GM21515 (cell line): ENCODE measurements around the gene CDC73.
"Not testable (repeated sequence)": the region's sequence is repeated elsewhere in the genome, so short reads cannot be mapped to it uniquely, and the experiment has no call there.

Experiments
- ATAC-seq: cut with Tn5 transposase; IDR thresholded peaks from one replicate; pipeline ENCODE4 v1.9.1; 2021; ENCODE audit not compliant: unreplicated experiment

CDC73 gene

DNA sequence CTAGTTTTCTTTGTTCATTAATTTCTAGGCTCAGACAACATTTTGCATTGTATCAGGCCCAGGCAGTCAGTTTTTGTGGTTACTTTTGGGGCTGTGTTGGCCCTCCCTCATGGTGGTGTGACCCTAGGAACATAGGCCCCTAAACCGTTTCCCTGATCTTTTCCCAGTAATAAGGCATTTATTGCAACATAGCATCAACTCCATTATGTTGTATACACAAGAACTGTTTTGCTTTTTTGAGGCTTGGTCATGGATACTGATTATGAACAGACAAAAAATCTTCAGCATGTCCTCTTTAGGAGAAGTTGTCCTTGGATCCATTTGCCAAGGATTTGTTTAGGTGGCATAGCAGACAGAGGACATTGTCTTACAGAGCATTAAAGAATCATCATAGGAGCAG is 54.3 kb downstream of the CDC73 start:
- no peak for ATAC-seq

DNA sequence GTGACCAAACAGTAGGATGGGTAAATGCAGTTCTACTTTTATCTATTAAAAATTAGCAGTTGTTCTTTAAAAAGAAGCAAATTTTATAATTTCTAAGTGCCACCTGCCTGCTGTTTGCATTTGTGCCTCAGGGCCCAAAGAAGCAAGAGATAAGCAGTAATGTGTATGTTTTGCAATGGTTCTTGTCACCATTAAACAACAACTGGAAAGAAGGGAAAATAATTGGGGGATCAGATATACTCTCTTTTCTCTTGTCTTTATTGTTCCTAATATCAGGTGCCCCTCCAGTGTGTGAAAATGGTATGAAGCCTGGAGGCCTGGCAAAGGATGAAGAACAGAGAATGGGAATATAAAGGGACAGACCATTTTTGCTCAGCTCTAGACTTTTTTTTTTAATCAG is 55.0 kb downstream of the CDC73 start:
- no peak for ATAC-seq

GRCh38 chr1:193179094-193179493 is 57.3 kb downstream of the CDC73 start:
- no peak for ATAC-seq

DNA sequence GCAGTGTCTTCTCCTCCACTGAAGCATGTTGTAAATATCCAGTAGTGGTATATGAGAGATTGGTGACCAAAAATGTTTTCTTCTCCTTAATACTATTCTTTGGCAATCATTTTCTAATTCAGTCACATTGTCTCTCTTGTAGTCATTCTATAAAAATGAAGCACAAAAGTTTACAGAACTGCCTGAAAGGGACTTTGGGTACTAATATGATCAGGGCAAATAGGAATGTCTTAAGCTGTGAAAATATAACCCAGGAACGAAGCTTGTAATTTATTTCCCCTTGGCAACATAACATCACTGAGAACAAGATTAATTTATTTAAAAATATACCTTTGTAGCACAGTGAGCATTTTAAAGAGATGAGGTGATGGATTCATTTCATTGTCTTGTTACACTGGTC is 59.7 kb downstream of the CDC73 start:
- no peak for ATAC-seq

- no peak for ATAC-seq
These were observed 60.2 kb downstream of the CDC73 start for GRCh38 chr1:193181985-193182384.

GRCh38 chr1:193183019-193183627 is 61.3 kb downstream of the CDC73 start:
- ATAC-seq, result peak; percentile 66

DNA sequence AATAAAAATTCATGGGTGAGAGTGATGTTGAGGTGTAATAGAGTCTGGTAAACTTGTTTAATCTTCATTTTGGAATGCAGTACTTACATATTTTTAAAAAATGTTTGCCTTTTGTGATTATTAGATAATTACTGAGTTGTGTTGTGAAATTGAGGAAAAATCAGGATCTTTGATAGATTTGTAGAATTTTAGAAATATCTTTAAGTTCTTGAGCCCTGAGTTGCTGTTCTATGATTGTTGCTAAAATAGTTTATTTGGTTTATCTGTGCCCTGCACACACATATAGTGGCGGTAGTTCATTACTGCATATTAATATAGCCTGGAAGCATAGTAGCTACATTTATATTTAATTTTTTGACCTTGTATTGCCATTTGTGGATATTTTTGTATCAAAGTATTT is 62.9 kb downstream of the CDC73 start:
- ATAC-seq, result no peak

GRCh38 chr1:193185211-193185610 is 63.4 kb downstream of the CDC73 start:
- no peak for ATAC-seq

- ATAC-seq, result no peak
These were observed 64.3 kb downstream of the CDC73 start, which contains the start of gene B3GALT2 for GRCh38 chr1:193185901-193186731. Gene B3GALT2, minus strand, starts transcription at chr1:193186613. Its CDS starts 5,051 bp downstream, at chr1:193181562.

DNA sequence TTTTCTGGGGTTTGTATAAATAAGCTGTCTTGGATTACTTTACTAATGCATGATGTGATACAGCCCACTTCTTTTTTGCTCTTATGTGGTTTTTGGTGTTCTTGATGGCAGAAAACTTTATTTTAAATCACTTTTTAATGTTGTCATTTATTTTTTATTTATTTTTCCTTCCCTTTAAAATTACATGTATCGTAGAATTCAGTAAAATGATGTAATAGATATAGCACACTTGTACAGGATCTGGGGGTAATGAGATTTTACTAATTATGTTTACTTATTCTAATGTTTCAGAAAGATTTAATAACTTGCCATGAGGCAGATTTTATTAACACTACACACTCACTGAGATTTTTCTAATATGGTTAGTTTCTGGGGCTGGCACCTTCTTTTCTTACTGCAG is 65.3 kb downstream of the CDC73 start:
- no peak for ATAC-seq

DNA sequence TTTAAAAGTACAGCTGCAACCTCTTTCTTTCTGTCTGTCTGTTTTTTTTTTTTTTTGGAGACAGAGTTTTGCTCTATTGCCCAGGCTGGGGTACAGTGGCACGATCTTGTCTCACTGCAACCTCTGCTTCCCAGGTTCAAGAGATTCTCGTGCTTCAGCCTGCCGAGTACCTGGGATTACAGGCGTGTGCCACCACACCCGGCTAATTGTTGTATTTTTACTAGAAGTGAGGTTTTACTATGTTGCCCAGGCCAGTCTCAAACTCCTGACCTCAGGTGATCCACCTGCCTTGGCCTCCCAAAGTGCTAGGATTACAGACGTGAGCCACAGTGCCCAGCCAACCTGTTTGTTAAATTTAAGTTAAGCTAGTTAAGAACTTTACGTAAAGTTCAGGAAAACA is 67.1 kb downstream of the CDC73 start:
- not testable (repeated sequence) for ATAC-seq

DNA sequence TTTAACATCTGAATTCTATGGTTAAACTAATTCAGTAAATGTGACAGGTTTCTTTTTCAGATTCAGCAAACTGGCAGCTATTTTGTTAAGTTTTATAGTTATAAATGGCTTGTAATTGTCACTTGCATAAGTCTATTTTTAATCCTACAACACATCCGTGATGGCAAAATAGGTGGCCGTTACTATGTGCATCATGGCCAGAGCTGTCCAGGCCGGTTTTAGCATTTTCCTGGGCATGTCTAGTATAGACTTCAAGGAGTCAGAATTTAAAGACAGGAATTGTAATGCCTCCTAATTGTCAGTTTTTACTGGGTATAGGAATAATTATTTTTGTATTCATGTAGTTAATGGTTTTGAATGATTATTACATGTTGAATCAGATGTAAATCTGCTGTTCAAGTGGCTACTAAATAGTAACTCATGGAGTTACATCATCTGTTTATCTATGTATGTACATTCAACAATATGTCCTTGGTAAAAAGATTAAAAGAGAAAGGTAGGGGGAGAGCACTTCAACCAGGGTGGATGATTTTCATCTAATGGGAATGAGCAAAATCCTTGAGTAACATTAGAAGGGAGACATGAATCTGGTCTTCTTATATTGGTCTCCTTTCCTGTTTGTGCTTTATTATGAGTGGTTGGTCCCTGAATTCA is 67.7 kb downstream of the CDC73 start:
- no peak for ATAC-seq

GRCh38 chr1:193190096-193190744 is 68.4 kb downstream of the CDC73 start:
- ATAC-seq, result no peak

GRCh38 chr1:193192586-193192985 is 70.8 kb downstream of the CDC73 start:
- ATAC-seq, result no peak

DNA sequence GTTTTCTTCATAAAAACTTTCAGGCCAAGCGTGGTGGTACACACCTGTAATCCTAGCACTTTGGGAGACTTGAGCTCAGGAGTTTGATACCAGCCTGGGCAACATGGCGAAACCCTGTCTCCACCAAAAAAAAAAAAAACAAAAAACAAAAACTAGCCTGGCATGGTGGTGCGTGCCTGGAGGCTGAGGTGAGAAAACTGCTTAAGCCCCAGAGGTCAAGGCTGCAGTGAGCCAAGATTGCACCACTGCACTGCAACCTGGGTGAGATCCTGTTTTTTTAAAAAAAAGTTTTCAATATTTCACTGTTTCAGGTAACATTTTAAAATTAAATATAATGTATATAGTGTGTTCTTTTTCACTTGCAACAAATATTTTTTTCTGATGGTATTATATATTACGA is 78.1 kb downstream of the CDC73 start:
- no peak for ATAC-seq

GRCh38 chr1:193201021-193201420 is 79.2 kb downstream of the CDC73 start:
- ATAC-seq, result no peak

GRCh38 chr1:193210996-193211395 is 89.2 kb downstream of the CDC73 start:
- no peak for ATAC-seq

DNA sequence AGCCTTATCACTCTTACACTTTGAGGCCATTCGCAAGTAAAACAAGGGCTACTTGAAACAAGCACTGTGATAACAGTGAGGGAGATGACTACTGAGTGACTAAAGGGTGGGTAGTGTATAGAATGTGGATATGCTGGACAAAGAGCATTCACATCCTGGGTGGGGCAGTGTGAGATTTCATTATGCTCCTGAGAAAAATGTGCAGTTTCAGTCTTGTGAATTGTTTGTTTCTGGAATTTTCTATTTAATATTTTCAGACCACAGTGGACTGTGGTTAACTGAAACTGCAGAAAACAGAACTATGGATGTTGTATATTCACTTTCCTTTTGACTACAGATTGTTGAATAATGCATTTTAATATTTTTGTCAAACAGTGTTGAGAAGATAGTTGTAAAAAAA is 89.7 kb downstream of the CDC73 start:
- peak; percentile 86 for ATAC-seq

DNA sequence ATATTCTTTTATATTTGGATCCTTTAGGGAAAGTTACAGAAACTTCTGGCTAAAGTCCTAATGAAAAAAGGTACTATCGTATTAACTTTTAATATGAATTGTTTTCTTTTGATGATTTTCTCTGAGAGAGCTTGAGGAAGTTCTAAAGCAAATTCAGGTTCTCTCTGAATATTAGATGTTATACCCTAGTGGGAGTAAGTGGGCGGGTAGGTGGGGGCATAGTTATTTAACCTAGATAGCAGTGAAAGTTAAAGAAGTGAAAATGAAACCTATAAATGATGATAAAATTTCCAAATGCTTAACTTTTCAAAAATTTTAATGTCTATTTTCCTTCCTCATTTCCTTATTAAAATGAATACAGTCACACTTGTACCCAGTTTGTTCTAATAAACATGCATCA is 90.8 kb downstream of the CDC73 start:
- no peak for ATAC-seq

GRCh38 chr1:193213998-193214397 is 92.2 kb downstream of the CDC73 start:
- no peak for ATAC-seq

DNA sequence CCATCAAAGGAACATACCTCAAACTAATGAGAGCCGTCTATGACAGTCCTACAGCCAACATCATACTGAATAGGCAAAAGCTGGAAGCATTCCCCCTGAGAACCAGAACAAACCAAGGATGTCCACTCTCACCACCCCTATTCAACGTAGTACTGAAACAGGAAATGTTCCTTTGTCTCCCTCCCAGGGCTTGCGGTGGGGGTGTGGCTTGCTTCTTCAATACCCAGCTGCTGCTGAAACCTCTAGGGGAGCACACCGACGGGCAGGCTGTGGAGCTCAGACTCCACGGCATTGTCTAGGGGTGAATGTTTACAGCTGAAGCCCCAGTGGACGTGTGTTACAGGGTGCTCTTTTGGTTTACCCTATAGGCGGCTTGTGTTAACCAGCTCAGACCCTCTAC is 95.1 kb downstream of the CDC73 start:
- no peak for ATAC-seq

DNA sequence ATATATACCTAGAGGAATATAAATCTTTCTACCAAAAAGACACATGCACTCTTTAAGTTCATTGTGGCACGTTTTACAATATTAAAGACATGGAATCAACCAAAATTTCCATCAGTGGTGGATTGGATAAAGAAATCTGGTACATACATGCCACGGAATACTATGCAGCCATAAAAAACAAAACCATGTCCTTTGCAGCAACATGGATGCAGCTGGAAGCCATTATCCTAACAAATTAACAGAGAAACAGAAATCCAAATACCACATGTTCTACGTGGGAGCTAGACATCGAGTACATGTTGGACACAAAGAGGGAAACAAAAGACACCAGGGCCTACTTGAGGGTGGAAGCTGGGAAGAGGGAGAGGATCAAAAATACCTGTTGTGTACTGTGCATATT is 97.6 kb downstream of the CDC73 start:
- no peak for ATAC-seq
